GM18511 (cell line): ENCODE results near the gene RIMBP2.
"Not testable (repeated sequence)": the region's sequence is repeated elsewhere in the genome, so short reads cannot be mapped to it uniquely, and the experiment has no call there.

Experiments
- ATAC-seq: cut with Tn5 transposase; IDR thresholded peaks from one replicate; pipeline ENCODE4 v1.9.1; 2021; ENCODE audit warnings: mild to moderate bottlenecking, moderate library complexity; ENCODE audit not compliant: unreplicated experiment

RIMBP2 gene

GRCh38 chr12:130738403-130738802 lies 22.3 kb upstream of the RIMBP2 start:
- not testable (repeated sequence) for ATAC-seq

- no peak for ATAC-seq
These were observed 21.6 kb upstream of the RIMBP2 start for GRCh38 chr12:130737731-130738130.

- ATAC-seq: no peak
These were observed 13.2 kb upstream of the RIMBP2 start for GRCh38 chr12:130729344-130729743.

- ATAC-seq: no peak
These were observed 12.3 kb upstream of the RIMBP2 start for GRCh38 chr12:130728158-130729058.

- no peak for ATAC-seq
These were observed 3.3 kb upstream of the RIMBP2 start for GRCh38 chr12:130719263-130719859.

- ATAC-seq: no peak
These were observed 1.7 kb upstream of the RIMBP2 start for GRCh38 chr12:130717752-130718151.

GRCh38 chr12:130716969-130717366 lies 869 bp upstream of the RIMBP2 start:
- ATAC-seq: no peak

GRCh38 chr12:130715150-130715997 lies 725 bp downstream of the RIMBP2 start:
- ATAC-seq: peak; percentile 33

GRCh38 chr12:130714591-130715149 lies 1.4 kb downstream of the RIMBP2 start:
- peak; percentile 37 for ATAC-seq

GRCh38 chr12:130714091-130714590 lies 2.0 kb downstream of the RIMBP2 start:
- ATAC-seq: peak; percentile 49

- ATAC-seq: no peak
These were observed 2.5 kb downstream of the RIMBP2 start for GRCh38 chr12:130713581-130713991.

GRCh38 chr12:130712346-130713065 lies 3.6 kb downstream of the RIMBP2 start:
- no peak for ATAC-seq

- no peak for ATAC-seq
These were observed 4.3 kb downstream of the RIMBP2 start for GRCh38 chr12:130711756-130712155.

- ATAC-seq: no peak
These were observed 5.4 kb downstream of the RIMBP2 start for GRCh38 chr12:130710733-130711080.

GRCh38 chr12:130709971-130710732 lies 5.9 kb downstream of the RIMBP2 start:
- ATAC-seq: no peak

- ATAC-seq: no peak
These were observed 6.7 kb downstream of the RIMBP2 start for GRCh38 chr12:130709151-130709970.

- ATAC-seq: no peak
These were observed 7.5 kb downstream of the RIMBP2 start for GRCh38 chr12:130708648-130709047.

- no peak for ATAC-seq
These were observed 8.6 kb downstream of the RIMBP2 start for GRCh38 chr12:130707571-130707891.
